GF-D8 (cell line): ENCODE data around the gene GDPD5.

ENCODE experiments used
- DNase-seq: peaks from one replicate; lab custom pipeline; 2025; lab: John Stamatoyannopoulos, UW

Gene GDPD5

GRCh38 chr11:75472081-75472732 lies 53.5 kb downstream of the GDPD5 start:
- DNase-seq: no peak

GRCh38 chr11:75471176-75471973 lies 54.4 kb downstream of the GDPD5 start:
- no peak for DNase-seq

- no peak for DNase-seq
Observed at GRCh38 chr11:75470476-75471080, 55.2 kb downstream of the GDPD5 start.

GRCh38 chr11:75469785-75470405 lies 55.8 kb downstream of the GDPD5 start:
- no peak for DNase-seq

- DNase-seq: no peak
Observed at GRCh38 chr11:75468534-75469340, 57.0 kb downstream of the GDPD5 start.

- DNase-seq: no peak
Observed at GRCh38 chr11:75467881-75468280, 57.9 kb downstream of the GDPD5 start.

- no peak for DNase-seq
Observed at GRCh38 chr11:75467311-75467710, 58.4 kb downstream of the GDPD5 start.

GRCh38 chr11:75465701-75466531 lies 59.8 kb downstream of the GDPD5 start:
- DNase-seq: no peak

GRCh38 chr11:75463106-75463774 lies 62.5 kb downstream of the GDPD5 start:
- no peak for DNase-seq

- DNase-seq: no peak
Observed at GRCh38 chr11:75462117-75462653, 63.6 kb downstream of the GDPD5 start.

- DNase-seq: no peak
Observed at GRCh38 chr11:75461151-75461550, 64.6 kb downstream of the GDPD5 start.

- no peak for DNase-seq
Observed at GRCh38 chr11:75456596-75457183, 69.1 kb downstream of the GDPD5 start.

GRCh38 chr11:75454987-75455386 lies 70.8 kb downstream of the GDPD5 start:
- no peak for DNase-seq

GRCh38 chr11:75453916-75454655 lies 71.7 kb downstream of the GDPD5 start:
- DNase-seq: no peak

- DNase-seq: no peak
Observed at GRCh38 chr11:75450826-75451821, 74.6 kb downstream of the GDPD5 start.

GRCh38 chr11:75450236-75450635 lies 75.5 kb downstream of the GDPD5 start:
- no peak for DNase-seq

- DNase-seq: no peak
Observed at GRCh38 chr11:75449776-75450175, 76.0 kb downstream of the GDPD5 start.

GRCh38 chr11:75449271-75449670 lies 76.5 kb downstream of the GDPD5 start:
- DNase-seq: no peak
